ENCODE results near the gene ZNF225.
"Not testable (repeated sequence)": the region's sequence is repeated elsewhere in the genome, so short reads cannot be mapped to it uniquely, and the experiment has no call there.

ZNF225 gene

GRCh38 chr19:44113138-44113783, at the start of gene ZNF225:
Gene ZNF225, plus strand, starts transcription at chr19:44113399. Its CDS starts 2,429 bp downstream, at chr19:44115828.
- DNase-seq (ENCODE audit: low spot score) = peak; percentile 78

- no peak for DNase-seq (ENCODE audit: low spot score)
Observed at GRCh38 chr19:44066305-44066704, 46.9 kb upstream of the ZNF225 start.

GRCh38 chr19:44069415-44069814, 43.8 kb upstream of the ZNF225 start:
- no peak for DNase-seq (ENCODE audit: low spot score)

GRCh38 chr19:44071824-44072542, 41.2 kb upstream of the ZNF225 start, which contains the start of gene ZNF284:
Gene ZNF284, plus strand, starts transcription at chr19:44072159. Its CDS starts 4,231 bp downstream, at chr19:44076390.
- peak; percentile 87 for DNase-seq (ENCODE audit: low spot score)

- DNase-seq (ENCODE audit: low spot score) = peak; percentile 27
Observed at GRCh38 chr19:44072543-44073401, 40.4 kb upstream of the ZNF225 start.

- no peak for DNase-seq (ENCODE audit: low spot score)
Observed at GRCh38 chr19:44076325-44076724, 36.9 kb upstream of the ZNF225 start.

- DNase-seq (ENCODE audit: low spot score) = no peak
Observed at GRCh38 chr19:44092108-44092507, 21.1 kb upstream of the ZNF225 start.

- DNase-seq (ENCODE audit: low spot score) = peak; percentile 82
Observed at GRCh38 chr19:44093931-44094765, 19.1 kb upstream of the ZNF225 start, which contains the start of gene ZNF224. Gene ZNF224, plus strand, starts transcription at chr19:44094361. Its CDS starts 3,513 bp downstream, at chr19:44097874.

GRCh38 chr19:44107751-44108150, 5.4 kb upstream of the ZNF225 start:
- DNase-seq (ENCODE audit: low spot score) = no peak

- DNase-seq (ENCODE audit: low spot score) = no peak
Observed at GRCh38 chr19:44109458-44109857, 3.7 kb upstream of the ZNF225 start.

GRCh38 chr19:44111910-44112463, 1.2 kb upstream of the ZNF225 start:
- DNase-seq (ENCODE audit: low spot score) = no peak

GRCh38 chr19:44112802-44113137, 429 bp upstream of the ZNF225 start:
- no peak for DNase-seq (ENCODE audit: low spot score)

- no peak for DNase-seq (ENCODE audit: low spot score)
Observed at GRCh38 chr19:44113784-44114390, 688 bp downstream of the ZNF225 start.

GRCh38 chr19:44121162-44121561, 8.0 kb downstream of the ZNF225 start:
- DNase-seq (ENCODE audit: low spot score) = not testable (repeated sequence)

- no peak for DNase-seq (ENCODE audit: low spot score)
Observed at GRCh38 chr19:44131955-44132354, 18.8 kb downstream of the ZNF225 start.

- peak; percentile 70 for DNase-seq (ENCODE audit: low spot score)
Observed at GRCh38 chr19:44141191-44142058, 28.2 kb downstream of the ZNF225 start, which contains the start of gene ZNF234. Gene ZNF234, plus strand, starts transcription at chr19:44141554. Its CDS starts 3,079 bp downstream, at chr19:44144633.

- DNase-seq (ENCODE audit: low spot score) = no peak
Observed at GRCh38 chr19:44142059-44142433, 28.8 kb downstream of the ZNF225 start.

GRCh38 chr19:44149776-44150175, 36.6 kb downstream of the ZNF225 start:
- DNase-seq (ENCODE audit: low spot score) = no peak

- no peak for DNase-seq (ENCODE audit: low spot score)
Observed at GRCh38 chr19:44151491-44151890, 38.3 kb downstream of the ZNF225 start.

- no peak for DNase-seq (ENCODE audit: low spot score)
Observed at GRCh38 chr19:44156475-44156874, 43.3 kb downstream of the ZNF225 start.

Measured in HuH-7.5 (cell line).